GM12875 (cell line): ENCODE measurements around the gene PTPRF.

Experiments used
- H3K4me3 ChIP-seq: one replicate; pipeline ENCODE4 v1.5.1; 2011; ENCODE audit warnings: low read depth, low read length, control low read depth
- TF ChIP-seq, protein P1 (sequence below): IDR thresholded peaks from 2 replicates; pipeline ENCODE4 v1.5.1; 2011; ENCODE audit warnings: low read depth, mild to moderate bottlenecking, control low read depth, inconsistent platforms, low read length, moderate library complexity, borderline replicate concordance; ENCODE audit not compliant: insufficient read depth

Gene PTPRF

DNA sequence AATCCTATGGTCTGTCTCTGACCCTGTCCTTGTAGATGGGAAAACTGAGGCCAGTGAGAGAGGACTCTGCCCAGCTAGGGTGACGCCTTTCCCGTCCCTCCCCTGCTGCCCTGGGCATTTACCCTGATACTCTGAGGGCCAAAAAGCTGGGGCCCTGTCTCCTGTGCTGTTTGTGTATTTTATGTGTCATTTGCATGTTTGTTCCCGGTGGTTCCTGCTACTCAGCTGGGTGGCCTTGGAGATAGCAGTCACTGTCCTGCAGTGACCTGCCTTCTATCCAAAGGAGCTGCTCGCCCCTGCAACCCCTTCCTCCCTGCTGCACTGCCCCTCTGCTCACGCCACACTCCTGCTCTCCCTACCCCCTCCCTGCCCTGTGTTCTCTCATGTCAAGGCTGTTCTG lies 78.1 kb downstream of the PTPRF start:
- TF ChIP-seq, protein P1, sequence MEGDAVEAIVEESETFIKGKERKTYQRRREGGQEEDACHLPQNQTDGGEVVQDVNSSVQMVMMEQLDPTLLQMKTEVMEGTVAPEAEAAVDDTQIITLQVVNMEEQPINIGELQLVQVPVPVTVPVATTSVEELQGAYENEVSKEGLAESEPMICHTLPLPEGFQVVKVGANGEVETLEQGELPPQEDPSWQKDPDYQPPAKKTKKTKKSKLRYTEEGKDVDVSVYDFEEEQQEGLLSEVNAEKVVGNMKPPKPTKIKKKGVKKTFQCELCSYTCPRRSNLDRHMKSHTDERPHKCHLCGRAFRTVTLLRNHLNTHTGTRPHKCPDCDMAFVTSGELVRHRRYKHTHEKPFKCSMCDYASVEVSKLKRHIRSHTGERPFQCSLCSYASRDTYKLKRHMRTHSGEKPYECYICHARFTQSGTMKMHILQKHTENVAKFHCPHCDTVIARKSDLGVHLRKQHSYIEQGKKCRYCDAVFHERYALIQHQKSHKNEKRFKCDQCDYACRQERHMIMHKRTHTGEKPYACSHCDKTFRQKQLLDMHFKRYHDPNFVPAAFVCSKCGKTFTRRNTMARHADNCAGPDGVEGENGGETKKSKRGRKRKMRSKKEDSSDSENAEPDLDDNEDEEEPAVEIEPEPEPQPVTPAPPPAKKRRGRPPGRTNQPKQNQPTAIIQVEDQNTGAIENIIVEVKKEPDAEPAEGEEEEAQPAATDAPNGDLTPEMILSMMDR: no peak
- no peak overlapping the region for H3K4me3 ChIP-seq

DNA sequence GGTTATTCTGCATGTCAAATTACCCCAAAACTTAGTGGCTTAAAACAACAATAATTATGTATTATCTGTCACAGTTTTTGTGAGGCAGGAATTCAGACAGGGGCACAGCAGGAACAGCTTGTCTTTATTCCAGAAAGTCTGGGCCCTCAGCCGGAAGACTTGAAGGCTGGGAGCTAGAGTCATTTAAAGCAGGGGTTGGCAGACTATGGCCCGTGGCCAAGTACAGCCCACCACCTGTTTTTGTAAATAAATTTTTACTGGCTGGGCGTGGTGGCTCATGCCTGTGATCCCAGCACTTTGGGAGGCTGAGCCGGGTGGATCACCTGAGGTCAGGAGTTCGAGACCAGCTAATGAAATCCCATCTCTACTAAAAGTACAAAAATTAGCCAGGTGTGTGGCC lies 79.7 kb downstream of the PTPRF start:
- H3K4me3 ChIP-seq: no peak overlapping the region
- TF ChIP-seq, protein P1: no peak

DNA sequence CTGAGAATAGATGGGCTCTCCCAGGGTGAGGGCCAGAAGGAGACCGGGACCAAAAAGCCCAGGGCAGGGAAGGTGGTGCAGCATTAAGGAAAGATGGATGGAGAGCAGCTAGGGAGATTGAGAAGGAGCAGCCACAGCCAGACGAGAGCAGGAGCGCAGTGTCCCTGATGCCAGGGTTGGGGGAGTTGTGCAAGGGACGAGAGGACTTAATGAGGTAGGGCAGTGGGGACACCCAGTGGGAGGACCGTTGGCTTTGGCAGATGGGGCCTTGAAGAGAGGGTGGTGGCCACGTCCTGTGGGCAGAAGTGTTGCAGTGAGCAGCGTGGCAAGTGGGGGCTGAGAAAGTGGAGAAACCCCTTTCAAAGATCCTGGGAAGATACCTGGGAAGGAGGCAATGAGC lies 81.3 kb downstream of the PTPRF start:
- TF ChIP-seq, protein P1: no peak
- no peak overlapping the region for H3K4me3 ChIP-seq

DNA sequence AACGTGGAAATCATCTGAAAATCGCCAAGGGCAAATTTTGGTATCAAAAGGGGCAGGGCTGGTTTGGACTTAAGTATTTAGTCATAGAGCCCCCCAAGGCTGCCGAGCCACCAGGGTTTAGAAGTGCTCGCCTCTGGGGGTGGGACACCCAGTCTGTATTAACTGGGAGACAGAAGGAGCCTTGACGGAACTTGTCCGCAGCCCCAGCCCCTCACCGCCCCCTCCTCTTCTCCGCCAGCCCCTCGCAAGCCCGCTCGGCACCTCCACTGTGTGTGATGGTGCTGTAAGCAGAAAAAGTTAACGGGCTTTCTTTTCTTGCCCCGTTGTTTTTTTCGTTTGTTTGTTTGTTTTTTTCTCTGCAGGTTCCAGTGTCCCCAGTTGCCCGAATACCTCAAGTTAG lies 81.7 kb downstream of the PTPRF start:
- TF ChIP-seq, protein P1: no peak
- H3K4me3 ChIP-seq: no peak overlapping the region

DNA sequence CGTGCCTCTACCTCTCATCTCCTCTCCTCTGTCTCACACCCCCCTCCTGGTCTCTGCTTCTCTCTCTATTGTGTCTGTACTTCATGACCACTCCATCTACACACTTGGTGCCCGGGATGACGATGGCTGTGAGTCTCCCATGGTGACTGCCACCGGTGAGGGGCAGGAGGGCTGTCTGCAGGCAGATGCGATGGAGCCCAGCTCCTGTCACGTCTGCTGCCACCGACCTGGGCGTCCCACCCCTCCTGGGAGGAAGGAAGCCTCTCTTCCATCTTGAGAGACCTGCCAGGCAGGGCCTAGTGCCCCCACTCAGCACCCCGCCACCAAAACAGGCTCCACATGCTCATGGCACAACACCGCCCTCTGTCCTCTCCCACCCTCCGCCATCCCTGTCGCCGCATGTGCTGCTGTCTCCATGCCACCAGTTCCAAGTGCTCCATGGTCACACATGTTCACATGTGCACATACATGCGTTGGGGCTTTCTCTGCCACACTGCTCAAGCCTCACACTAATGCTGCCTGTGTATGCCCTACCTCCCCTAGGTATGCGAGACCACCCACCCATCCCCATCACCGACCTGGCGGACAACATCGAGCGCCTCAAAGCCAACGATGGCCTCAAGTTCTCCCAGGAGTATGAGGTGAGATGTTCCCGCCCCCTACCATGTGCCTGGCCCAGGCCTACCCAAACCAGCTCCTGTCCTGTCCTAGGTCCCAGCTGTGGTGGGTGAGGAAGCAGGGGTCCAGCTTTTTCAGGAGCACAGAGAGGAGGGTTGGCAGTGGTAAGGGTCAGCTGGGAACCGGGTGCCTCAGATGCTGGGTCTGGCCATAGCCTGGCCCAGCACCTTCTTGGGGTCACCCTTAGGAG lies 82.6 kb downstream of the PTPRF start:
- TF ChIP-seq, protein P1: no peak
- H3K4me3 ChIP-seq: no peak overlapping the region

DNA sequence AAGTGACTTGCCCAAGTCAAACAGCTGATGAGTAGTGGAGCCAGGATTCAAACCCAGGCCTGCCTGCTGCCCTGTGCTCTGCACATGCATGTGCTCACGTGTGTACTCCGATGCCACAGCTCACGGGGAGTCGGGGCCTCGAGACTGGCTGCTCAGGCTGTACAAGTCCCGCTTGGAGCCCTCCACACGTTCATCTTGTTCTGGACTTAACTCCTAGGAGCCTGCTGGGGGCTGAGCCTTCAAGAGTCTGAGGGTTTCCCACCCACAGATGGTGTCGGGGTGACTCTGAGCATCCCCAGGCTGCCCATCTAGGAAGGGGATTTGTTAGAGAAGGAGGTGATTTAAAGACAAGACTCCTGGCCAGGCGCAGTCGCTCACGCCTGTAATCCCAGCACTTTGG lies 83.5 kb downstream of the PTPRF start:
- H3K4me3 ChIP-seq: no peak overlapping the region
- TF ChIP-seq, protein P1: no peak

DNA sequence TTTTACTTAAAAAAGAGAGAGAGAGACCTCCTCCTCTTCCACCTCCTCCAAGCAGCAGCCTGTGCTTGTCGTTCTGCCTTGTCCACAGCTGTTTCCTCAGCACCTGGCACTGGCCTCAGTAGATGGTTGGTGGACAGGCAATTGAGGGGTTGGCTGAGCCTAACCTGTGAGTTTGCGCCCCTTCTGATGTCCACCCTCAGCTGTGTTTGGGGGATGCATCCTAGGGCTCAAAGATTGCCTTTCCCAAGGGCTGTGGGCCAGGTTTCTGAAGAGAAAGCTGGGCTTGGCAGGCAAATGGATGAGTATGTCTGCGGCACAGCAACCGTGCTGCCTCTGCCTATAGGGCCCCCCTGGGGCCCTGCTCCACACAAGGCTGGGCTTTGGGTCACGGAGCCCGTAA lies 84.2 kb downstream of the PTPRF start:
- TF ChIP-seq, protein P1: no peak
- H3K4me3 ChIP-seq: no peak overlapping the region
